Measurements from ENCODE around the gene SRSF2.
A peak's percentile ranks its signal among the peaks of the same experiment; 100 is the strongest.
"Not testable (repeated sequence)": the region's sequence is repeated elsewhere in the genome, so short reads cannot be mapped to it uniquely, and the experiment has no call there.

The SRSF2 gene

DNA sequence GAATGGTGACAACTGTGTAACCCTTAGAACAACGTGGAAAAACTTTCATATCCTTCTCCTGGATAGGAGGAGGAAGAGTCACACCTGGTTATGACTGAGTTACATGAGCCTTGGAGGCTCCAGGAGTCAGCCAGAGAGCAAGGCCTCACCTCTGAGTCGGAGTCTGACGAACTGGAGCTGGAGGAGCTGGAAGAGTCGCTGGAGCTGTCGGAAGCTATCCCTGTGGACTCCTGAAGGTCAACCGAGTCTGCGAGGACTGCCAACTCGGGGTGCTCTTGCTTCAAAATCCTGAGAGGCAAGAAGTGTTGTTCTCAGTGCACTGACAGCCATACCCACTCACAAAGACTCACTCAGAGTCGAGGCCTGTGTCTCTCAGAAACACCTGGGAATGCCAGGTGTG, 16.9 kb downstream of the SRSF2 start:
- DNase-seq = no peak

DNA sequence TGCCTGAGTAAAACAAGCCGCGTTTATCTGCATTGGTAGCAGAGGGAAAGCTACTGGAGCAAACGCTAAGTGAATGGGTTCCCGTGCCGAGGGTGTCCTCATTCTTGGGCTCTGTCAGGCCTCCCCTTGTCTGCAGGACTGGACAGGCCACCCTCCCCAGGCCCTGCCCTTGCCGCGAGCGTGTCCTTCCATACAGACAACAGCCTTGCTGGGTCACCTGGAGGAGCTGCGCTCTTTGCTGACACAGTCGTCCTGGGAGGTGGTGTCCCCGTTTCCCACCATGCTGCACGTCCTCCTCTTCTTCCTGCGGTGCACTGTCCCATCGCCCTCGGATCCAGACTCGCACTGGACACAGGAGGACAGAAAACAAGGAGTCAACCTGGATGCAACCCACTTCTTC, 18.6 kb downstream of the SRSF2 start:
- DNase-seq = no peak

GRCh38 chr17:76716839-76717215, 20.3 kb downstream of the SRSF2 start:
- peak; percentile 94 for DNase-seq

DNA sequence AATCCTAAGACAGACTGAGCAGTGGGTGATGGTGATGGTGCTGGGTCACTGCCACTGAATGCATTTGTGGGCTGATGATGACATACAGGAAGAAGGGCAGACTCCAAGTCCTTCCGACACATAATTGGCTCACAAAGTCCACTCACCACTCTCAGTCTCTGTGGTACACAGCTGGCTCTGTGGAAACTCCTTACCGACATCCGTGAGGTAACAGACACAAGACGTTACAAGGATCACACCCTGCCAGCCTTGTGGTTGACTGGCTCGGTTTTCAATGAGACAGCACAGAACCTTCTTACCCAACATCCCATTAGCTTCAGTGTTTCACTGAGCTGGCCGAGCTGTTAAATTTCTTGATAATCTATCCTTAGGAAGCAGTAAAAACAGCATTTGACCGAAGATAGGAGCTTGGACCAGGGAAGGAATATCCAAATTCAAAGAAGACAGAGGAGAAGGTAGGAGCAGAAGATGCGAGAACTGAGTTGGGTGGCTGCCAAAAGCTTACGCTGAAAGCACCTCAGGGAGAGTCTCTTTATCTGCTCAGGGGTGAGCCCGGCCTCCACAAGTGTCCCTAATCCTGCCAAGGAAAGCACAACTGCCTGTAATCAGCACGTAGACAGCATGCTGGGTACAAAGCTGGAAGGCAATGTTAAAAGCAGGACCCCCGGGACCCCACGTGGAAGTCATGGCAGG, 20.8 kb downstream of the SRSF2 start:
- peak; percentile 97 for DNase-seq

GRCh38 chr17:76715496-76715830, 21.7 kb downstream of the SRSF2 start:
- DNase-seq = no peak

- DNase-seq = peak; percentile 58
These were observed 22.2 kb downstream of the SRSF2 start for GRCh38 chr17:76714822-76715495.

- no peak for DNase-seq
These were observed 22.8 kb downstream of the SRSF2 start for GRCh38 chr17:76714336-76714735.

DNA sequence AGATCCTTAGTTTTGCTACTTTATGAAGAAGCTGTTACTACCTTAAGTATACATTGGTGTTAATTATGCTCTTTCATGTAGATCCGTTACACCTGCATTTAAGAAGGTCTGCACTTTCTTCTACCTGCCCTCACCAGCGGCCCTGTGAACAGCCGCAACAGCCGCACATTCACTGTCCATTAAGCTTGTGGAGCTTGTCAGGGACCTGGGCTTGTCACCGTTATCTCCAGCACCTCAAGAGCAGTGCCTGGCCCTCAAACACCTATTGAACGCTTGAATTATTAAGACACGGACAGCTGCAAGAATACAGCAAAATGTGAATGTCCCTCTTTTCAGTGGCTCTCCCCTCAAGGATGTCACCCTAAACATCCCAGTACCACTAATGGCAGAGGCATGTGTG, 23.4 kb downstream of the SRSF2 start:
- DNase-seq = no peak

- DNase-seq = not testable (repeated sequence)
These were observed 24.8 kb downstream of the SRSF2 start for GRCh38 chr17:76712321-76712720.

GRCh38 chr17:76710863-76711611, 26.1 kb downstream of the SRSF2 start, which contains the start of gene MXRA7:
MXRA7 (minus strand) TSS chr17:76710965; CDS start chr17:76710946, 19 bp downstream.
- peak; percentile 68 for DNase-seq

GRCh38 chr17:76709951-76710862, 26.9 kb downstream of the SRSF2 start:
- DNase-seq = not testable (repeated sequence)

- DNase-seq = peak; percentile 99
These were observed 27.8 kb downstream of the SRSF2 start for GRCh38 chr17:76709077-76709950.

GRCh38 chr17:76707985-76708807, 28.9 kb downstream of the SRSF2 start:
- no peak for DNase-seq

GRCh38 chr17:76706817-76707216, 30.3 kb downstream of the SRSF2 start:
- no peak for DNase-seq

- DNase-seq = no peak
These were observed 32.3 kb downstream of the SRSF2 start for GRCh38 chr17:76704805-76705204.

GRCh38 chr17:76702941-76703637, 34.0 kb downstream of the SRSF2 start:
- no peak for DNase-seq

DNA sequence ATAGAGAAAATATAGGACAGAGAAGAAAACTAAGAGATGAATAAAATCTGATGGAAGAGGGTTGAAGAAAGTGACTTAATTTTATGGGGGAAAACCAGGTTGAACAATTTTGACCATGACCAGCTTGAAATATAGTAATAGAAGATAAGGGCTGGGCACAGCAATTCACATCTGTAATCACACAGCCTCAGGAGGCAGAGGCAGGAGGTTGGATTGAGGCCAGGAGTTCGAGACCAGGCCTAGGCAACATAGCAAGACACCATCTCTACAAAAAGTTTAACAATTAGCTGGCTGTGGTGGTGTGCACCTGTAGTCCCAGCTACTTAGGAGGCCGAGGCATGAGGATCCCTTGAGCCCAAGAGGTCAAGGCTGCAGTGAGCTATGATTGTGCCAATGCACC, 35.1 kb downstream of the SRSF2 start:
- no peak for DNase-seq

GRCh38 chr17:76701471-76701967, 35.6 kb downstream of the SRSF2 start:
- no peak for DNase-seq

- peak; percentile 74 for DNase-seq
These were observed 36.3 kb downstream of the SRSF2 start for GRCh38 chr17:76700617-76701470.
